ENCODE measurements around the gene RBM27.
"Not testable (repeated sequence)": the region's sequence is repeated elsewhere in the genome, so short reads cannot be mapped to it uniquely, and the experiment has no call there.

Gene RBM27, protein sequence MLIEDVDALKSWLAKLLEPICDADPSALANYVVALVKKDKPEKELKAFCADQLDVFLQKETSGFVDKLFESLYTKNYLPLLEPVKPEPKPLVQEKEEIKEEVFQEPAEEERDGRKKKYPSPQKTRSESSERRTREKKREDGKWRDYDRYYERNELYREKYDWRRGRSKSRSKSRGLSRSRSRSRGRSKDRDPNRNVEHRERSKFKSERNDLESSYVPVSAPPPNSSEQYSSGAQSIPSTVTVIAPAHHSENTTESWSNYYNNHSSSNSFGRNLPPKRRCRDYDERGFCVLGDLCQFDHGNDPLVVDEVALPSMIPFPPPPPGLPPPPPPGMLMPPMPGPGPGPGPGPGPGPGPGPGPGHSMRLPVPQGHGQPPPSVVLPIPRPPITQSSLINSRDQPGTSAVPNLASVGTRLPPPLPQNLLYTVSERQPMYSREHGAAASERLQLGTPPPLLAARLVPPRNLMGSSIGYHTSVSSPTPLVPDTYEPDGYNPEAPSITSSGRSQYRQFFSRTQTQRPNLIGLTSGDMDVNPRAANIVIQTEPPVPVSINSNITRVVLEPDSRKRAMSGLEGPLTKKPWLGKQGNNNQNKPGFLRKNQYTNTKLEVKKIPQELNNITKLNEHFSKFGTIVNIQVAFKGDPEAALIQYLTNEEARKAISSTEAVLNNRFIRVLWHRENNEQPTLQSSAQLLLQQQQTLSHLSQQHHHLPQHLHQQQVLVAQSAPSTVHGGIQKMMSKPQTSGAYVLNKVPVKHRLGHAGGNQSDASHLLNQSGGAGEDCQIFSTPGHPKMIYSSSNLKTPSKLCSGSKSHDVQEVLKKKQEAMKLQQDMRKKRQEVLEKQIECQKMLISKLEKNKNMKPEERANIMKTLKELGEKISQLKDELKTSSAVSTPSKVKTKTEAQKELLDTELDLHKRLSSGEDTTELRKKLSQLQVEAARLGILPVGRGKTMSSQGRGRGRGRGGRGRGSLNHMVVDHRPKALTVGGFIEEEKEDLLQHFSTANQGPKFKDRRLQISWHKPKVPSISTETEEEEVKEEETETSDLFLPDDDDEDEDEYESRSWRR

DNA sequence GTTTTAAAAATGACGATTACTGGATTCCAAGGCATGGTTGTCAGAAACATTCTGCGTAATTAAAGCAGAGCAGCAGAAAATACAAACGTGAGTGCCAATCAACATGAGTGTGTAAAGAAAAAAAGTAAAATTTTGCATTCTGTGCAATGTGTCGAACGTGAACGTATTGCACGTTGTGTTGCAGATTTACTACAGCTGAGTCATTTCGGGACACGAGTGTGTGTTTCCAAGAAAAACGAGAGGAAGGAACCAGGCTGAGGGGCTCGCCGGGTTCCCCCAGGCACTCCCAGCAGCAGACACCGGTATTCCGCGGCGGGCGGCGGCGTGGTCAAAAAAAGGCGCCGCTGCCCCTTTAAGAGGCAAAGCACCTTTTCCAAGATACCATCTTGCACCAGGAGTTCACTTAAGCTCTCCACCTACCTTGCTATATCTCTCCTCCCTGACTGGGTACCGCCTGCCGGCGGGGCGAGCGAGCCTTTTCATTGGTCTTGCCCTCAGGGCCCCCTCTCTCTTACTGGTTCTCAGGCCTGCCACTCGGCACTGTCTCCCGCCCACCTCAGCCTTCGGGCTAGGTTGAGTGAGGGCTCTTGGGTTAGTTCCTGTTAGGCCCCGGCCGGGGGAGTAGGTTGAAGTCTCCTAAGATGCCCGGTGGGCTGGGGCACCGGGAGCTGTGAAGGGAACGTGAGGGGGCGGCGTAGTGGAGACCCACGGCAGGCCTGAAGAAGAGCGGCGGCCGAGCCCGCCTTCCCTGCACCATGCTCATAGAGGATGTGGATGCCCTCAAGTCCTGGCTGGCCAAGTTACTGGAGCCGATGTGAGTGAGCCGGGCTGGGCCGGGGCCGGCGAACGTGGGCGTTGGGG is at the start of gene RBM27:
TSS of gene RBM27 (plus strand) at position 595 of the 861 bp plus-strand sequence. CDS start at position 756, 161 bp downstream.
- peak; percentile 95 to 99 for DNase-seq

DNA sequence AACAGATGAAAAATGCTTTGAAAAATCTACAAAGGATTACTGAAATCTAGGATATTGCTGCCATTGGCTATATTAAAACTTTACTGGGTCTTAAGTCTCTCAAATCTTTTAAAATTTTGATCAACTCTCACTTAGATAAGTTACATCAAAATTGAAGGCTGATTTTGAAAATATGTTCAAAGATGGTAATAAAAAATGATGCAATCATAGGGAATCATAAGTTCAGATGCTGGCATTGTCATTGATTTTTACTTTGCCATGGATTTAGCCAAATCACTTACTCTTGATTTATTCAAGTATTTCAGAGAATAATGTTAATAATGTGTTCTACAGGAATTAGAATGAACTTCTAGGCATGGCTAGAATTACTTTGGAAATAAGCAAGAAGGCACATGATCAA is 45.1 kb upstream of the RBM27 start:
- DNase-seq = no peak

DNA sequence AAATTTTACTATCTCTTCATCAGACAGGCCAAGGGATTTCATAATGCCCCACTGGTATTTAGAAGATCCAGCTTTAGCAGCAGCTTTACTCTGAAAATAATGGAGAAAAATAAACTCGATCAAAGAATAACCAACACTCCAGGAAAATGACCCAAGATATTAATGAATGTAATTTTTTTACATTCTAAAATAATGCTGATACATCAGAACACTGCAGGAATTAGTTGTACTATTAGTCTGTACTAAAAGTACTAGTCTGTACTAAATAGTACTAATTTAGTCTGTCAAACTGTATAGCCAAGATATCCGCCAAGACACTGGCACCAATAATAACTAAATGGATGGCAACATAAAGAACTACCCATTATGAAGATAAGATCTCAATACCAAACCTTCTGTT is 39.0 kb upstream of the RBM27 start:
- no peak for DNase-seq

DNA sequence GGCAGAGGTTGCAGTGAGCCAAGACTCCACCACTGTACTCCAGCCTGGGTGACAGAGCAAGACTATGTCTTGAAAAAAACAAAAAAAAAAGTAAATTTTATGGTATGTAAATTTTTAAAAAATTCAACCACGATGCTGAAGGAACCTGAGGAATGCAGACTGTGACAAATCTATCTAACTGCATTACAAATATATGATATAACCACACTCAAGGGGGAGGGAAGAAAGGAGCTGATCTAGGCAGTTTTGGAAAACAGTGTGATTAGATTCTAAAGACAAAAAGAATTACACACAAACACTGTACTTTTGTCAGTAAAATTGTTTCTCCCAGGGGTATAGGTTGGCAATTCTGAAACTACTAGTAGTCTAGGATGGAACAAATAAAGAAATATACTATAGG is 37.9 kb upstream of the RBM27 start:
- no peak for DNase-seq

DNA sequence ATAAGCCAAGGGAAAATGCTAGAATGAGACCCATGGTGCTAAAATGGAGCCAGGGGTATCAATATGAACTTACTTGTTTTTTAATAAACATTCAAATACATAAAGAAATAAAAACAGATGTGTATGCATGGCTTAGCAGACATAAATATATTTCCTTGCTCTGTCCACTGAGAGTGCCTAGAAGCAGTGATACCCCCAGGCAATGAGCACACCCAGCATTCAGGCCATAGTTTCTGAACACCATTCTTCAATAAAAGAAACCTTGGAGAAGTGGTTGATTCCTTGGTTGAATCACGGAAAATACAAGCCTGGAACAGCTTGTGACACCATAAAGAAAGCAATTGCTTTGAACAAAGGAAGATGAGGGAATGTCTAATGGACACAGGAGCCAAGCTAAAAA is 37.5 kb upstream of the RBM27 start:
- DNase-seq = no peak

DNA sequence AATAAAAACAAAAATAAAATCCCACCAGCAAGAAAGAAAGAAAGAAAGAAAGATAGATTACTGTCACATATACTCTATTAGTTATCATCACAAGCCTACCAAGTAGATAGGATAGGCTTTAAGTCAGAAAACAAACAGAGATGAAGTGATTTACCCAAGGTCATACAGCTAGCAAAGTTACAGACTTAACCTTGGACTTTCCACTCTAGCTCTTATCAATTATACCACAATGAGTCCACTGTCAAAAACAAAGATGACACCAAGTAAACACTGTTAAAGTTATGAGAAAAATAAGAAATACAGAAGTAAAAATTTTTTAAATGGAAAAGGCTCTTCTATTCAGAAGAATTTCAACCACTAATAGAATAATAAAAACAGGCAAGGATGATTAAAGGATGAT is 34.3 kb upstream of the RBM27 start:
- DNase-seq = no peak

DNA sequence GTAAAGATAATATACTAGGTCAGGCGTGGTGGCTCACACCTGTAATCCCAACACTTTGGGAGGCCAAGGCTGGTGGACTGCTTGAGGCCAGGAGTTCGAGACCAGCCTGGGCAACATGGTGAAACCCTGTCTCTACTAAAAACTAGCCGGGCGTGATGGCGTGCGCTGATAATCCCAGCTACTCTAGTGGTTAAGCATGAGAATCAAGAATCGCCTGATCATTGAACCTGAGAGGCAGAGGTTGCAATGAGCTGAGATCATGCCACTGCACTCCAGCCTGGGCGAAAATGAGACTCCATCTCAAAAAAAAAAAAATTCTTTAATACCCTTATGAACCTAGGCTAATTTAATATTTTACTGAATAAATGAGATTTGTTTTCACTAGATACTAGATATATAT is 30.4 kb upstream of the RBM27 start:
- DNase-seq = not testable (repeated sequence)

DNA sequence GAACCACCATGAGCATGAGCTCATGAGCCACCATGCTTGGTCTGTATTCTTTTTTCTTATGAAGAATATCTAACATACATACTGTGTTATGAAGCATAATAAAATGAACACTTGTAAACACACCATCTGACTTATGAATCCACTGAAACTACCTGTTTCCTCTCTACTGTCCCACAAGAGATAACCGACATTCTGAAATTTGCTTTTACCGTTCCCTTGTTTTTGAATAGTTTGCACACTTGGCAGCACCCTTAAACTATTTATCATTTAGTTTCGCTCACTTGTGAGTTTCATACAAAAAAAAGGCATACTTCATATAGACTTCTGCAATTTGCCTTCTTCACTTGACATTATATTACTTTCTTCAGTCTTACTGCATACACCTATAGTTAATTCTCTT is 29.8 kb upstream of the RBM27 start:
- no peak for DNase-seq

DNA sequence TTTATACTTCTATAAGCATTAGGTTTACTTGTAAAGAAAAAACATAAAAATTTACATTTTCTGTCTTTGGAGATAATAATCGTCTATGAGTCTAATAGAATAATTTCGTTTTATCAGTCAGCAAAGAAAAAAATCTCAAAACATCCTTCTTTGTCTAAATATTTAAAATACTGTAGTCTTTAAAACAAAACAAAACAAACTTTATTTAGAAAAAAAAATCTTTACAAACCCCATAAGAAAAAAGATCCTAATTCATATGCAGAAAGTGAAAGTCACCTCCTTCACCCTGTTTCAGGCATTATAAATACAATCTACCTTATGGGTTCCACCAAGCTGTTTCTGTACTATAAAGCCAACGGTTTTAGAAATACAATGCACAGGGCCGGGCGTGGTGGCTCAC is 26.6 kb upstream of the RBM27 start:
- no peak for DNase-seq

DNA sequence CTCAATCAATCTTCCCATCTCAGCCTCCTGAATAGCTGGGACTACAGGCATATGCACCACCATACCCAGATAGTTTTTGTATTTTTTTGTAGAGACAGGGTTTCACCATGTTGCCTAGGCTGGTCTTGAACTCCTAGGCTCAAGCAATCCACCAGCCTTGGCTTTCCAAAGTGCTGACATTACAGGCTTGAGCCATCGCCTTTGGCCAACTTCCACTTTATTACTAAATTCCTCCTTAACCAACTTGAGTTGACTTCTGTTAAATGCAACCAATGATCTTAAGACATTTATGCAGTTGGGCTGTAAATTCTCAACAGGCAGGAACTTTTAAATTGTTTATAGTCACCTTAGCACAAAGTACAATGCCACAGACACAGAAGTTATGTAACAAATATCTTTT is 23.7 kb upstream of the RBM27 start:
- DNase-seq = peak; percentile 33 to 34

DNA sequence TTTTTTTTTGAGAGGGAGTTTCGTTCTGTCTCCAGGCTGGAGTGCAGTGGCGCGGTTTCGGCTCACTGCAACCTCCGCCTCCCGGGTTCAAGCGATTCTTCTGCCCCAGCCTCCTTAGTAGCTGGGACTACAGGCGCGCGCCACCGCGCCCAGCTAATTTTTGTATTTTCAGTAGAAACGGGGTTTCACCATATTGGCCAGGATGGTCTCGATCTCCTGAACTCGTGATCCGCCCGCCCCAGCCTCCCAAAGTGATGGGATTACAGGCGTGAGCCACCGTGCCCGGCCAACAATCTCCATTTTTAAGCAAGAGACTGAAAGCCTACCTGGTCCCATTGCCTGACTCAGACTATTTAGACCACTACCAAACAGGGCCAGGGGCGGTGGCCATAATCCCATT is 20.0 kb upstream of the RBM27 start:
- not testable (repeated sequence) for DNase-seq

DNA sequence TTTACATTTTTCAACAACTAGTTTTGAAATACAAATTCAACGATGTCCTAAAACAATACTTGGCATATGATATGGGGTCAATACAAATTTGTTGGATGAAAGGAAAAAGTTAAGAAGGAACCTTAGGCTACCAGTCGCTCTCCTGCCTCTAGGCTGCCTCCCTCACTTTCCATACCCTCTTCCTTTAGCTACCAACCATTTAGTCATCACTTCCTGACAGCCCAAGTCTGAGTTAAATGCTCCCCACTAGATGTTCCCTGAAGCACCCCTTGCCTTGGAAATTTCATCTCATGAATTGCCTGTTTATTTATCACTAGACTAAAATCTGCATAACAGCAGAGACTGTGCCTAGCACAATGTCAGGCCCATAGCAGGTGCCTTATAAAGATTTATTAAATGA is 18.2 kb upstream of the RBM27 start:
- DNase-seq = no peak

DNA sequence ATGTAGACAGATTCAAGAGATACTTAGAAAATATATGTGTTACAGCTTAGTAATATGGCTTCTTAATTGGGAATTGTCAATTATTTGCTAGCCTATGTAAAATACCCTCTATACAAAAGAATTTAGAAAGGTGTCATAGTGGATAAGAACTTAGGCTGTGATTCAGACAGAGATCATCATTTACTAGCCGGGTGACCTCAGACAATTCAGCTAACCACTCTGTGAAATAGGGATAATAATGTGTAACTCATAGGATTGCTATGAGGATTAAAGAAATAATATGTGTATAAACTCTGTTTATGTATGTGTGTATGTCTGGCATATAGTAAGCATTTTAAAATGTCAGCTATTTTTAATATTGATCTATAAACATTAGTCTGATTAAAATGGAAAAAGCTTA is 15.0 kb upstream of the RBM27 start:
- no peak for DNase-seq

DNA sequence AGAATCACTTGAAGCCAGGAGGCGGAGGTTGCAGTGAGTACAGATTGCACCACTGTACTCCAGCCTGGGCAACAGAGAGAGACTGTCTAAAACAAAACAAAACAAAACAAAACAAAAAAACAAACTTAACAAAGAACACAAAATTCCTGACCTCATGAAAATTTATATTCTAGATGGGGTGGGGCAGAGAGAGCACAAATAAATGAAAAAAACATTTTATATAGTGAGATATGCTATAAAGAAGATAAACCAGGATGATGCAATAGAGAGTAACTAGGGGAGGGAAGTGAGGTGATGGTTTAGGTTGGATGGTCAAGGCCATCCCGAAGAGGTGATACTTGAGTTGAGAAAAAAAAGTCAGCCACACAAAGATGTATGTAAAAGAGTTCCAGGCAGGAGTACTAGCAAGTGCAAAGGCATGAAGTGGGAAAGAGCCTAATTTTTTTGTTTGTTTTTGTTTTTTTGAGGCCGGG is 10.8 kb upstream of the RBM27 start:
- no peak for DNase-seq

DNA sequence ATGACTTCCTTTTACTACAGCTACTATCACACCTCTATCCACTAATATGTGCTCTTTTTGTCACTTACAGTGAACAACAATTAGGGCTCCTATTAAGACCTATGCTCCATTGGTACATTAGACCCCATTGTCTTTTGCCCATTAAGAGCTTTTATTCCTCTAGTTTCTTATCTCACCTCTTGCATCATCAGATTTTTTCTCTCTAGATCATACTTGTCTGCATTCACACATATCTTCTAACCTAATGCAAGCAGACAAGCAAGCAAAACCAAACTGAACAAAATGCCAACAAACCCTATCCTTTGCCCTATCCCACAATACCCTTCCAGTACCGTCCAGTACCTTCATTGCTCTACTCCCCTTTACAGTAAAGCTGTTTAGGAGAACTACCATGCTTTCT is 10.1 kb upstream of the RBM27 start:
- no peak for DNase-seq

DNA sequence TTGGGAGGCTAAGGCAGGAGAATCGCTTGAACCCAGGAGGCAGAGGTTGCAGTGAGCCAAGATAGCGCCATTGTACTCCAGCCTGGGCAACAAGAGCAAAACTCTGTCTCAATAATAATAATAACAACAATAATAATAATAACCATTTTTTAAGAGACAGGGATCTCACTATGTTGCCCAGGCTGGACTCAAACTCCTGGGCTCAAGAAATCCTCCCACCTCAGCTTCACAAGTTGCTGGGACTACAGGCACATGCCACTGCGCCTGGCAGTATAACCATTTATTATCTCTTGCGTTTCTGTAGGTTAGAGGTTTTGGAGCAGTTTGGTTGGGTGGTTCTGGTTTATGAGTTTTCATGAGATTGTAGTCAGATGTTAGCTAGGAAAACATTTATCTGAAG is 8.4 kb upstream of the RBM27 start:
- DNase-seq = not testable (repeated sequence)

DNA sequence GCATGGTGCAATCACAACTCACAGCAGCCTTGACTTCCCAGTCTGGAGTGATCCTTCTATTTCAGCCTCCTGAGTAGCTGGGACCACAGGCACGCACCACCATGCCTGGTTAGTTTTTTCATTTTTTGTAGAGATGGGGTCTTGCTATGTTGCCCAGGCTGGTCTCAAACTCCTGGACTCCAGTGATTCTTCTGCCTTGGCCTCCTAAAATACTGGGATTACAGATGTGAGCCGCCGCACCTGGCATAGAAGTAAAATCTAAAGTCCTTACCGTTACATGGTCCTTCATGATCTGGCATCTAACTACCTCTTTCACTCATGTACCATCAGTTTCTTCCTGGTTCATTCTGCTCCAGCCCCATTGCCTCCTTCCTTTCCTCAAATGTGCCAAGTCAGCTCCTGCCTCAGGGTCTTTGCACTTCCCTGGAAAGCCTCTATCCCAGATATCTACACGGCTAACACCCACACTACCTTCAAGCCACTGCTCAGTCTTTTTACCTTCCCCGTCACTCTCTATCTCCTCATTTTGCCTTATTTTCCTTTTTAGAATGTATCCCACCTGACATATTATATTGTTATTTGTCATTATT is 6.9 kb upstream of the RBM27 start:
- DNase-seq = no peak

DNA sequence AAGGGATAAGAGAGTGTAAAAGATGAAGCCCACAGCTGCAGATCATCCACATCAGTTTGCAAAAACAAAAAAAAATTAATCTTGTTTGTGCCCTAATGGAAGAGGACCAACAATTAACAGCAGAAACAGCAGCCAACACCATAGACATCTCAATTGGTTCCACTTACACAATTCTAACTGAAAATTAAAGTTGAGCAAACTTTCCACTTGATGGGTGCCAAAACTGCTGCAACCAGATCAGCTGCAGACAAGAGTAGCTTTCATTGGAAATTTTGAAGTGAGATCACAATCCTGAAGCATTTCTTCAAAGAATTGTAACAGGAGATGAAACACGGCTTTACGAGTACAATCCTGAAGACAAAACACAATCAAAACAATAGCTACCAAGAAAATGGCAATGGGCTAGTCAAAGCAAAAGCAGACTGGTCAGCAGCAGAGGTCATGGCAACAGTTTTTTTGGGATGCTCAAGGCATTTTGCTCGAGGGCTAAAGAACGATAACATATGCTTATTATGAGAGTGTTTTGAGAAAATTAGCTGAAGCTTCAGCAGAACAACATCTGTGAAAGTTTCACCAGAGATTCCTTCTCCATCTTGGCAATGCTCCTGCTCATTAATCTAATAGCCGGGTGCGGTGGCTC is 4.1 kb upstream of the RBM27 start:
- DNase-seq = no peak

DNA sequence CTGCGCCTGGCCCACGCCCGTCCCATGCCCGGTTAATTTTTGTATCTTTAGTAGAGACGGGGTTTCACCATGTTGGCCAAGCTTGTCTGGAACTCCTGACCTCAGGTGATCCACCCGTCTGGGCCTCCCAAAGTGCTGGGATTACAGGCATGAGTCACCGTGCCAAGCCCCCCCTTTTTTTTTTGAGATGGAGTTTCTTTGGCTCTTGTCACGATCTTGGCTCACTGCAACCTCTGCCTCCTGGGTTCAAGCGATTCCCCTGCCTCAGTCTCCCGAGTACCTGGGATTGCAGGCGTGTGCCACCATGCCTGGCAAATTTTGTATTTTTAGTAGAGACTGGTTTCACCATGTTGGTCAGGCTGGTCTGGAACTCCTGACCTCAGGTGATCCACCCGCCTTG is 1.6 kb upstream of the RBM27 start:
- DNase-seq = not testable (repeated sequence)

DNA sequence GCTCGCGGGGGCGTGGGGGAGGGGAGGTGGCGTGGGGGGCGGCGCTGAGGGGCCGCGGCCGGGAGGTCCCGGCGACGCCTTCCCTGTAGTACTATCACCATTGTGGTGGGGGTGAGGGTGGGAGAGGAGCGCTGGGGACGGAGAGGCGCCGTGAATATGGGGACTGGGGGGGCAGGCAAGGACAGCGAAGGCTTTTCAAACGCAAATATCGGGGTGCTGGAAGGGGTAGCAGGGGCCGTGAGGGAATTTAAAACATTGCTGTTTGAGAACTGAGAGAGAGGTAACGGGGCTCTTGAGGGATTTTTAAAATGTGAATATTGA is 427 bp downstream of the RBM27 start:
- no peak for DNase-seq

DNA sequence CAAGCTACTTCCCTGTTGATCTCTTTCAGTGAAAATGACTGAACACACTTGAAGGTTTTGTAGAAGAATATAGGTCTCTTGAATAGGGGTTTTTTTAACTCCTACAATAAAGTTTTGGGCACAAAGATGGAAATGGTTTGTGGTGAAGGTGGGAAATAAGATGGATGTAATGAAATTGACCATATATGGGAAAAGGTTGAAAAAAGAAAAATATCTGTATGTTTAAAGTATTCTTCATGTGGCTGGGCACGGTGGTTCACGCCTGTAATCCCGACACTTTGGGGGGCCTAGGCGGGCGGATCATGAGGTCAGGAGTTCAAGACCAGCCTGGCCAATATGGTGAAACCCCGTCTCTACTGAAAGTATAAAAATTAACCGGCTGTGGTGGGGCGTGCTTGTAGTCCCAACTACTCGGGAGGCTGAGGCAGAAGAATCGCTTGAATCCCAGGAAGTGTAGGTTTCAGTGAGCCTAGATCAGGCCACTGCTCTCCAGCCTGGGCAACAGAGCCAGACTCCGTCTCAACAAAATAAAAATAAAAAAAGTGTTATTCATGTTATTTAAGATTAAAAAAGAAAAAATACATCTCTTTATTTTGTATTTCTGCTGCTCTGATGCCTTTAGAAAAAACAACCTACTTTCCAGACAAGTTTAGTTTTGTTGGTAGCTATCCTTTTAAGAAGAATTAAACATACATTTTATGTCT is 2.2 kb downstream of the RBM27 start:
- no peak for DNase-seq
